ENCODE results near the gene SRSF8. TPM values are rescaled to one million over a fixed set of nuclear protein-coding genes. Genes with fewer than 3 reads are reported as not detected.

Gene SRSF8
- total and polyA plus RNA-seq, 4 donors = 22.6 to 49.0 (median 32.7) TPM

DNA sequence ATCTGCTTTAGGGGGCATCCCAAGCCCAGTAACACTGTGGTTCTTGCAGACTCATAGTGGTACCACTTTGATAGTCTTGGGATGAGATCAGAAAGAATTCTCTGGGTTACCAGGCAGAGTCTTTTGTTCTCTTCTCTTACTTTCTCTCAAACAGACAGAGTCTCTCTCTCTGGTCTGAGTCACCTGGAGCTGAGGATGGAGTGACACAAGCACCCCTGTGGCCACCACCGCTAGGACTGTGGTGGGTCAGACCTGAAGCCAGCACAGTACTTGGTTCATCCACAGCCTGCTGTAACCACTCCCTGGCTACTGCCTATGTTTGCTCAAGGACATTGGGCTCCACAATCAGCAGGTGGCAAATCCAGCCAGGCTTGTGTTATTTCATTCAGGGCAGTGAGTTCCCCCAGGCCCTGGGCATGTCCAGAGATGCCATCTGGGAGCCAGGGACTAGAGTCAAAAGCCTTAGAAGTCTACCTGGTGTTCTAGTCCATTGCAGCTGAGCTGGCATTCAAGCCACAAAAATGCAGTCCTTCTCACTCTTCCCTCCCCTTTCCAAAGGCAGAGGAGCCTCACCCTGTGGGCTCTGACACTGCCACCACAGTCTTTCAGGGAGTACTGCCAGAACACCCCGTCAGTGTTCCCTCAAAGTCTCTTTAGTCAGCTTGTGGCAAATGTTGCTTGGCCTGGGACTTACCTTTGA is 52.8 kb downstream of the SRSF8 start:
- WGBS, 2 donors = 89 to 91% methylated on average over 2 of the region's 2 CpGs
- DNase-seq (no peak), ATAC-seq (ENCODE audit: insufficient read depth, low FRiP score) (no peak)
- peaks cover 0 to 7% (median 0%) of the 10 kb centered on the region in 5 donors for H3K4me1 ChIP-seq (ENCODE audit: control insufficient read depth in 5 of 5, insufficient read depth in 5 of 5, low read length in 5 of 5)
- H3K9me3 ChIP-seq (ENCODE audit: control insufficient read depth in 4 of 4, insufficient read depth in 3 of 4, low read length in 3 of 4) = no peaks in the 10 kb centered on the region
- no peaks in the 10 kb centered on the region for H3K36me3 ChIP-seq (ENCODE audit: control insufficient read depth in 4 of 4, insufficient read depth in 4 of 4, low read length in 4 of 4)
- H3K27me3 ChIP-seq (ENCODE audit: control insufficient read depth in 3 of 3, insufficient read depth in 3 of 3, low read length in 2 of 3) = no peaks in the 10 kb centered on the region
- no peak overlapping the region for H3K4me3 ChIP-seq
- no peak for TF ChIP-seq CTCF (IDR thresholded peaks at IDR 0.05; ENCODE audit: control extremely low read depth, extremely low read depth)
- no peak overlapping the region for H3K27ac ChIP-seq (ENCODE audit: low read depth in 1 of 2, low read length in 1 of 2)
- no peak overlapping the region for H3K9ac ChIP-seq (ENCODE audit: insufficient read depth in 1 of 2, low read length in 2 of 2)

Other genes starting within 250 kb of the SRSF8 start
- gene CWC15, start 93.4 kb upstream of the SRSF8 start, total RNA-seq = 10 to 100 TPM; 42.4 to 44.9 TPM
- 100 to 1,000 TPM in 1 of 2 donors, 10 to 100 TPM in 1; 38.2 to 107 TPM for gene CWC15, start 93.4 kb upstream of the SRSF8 start, polyA plus RNA-seq
- gene KDM4D, start 93.2 kb upstream of the SRSF8 start, total RNA-seq = under 1 TPM; 0.89 to 0.94 TPM
- gene KDM4D, start 93.2 kb upstream of the SRSF8 start, polyA plus RNA-seq = under 1 TPM; 0.30 to 0.63 TPM
- gene KDM4E, start 41.7 kb upstream of the SRSF8 start, total RNA-seq = not detected
- not detected for gene KDM4E, start 41.7 kb upstream of the SRSF8 start, polyA plus RNA-seq
- gene KDM4F, start 17.5 kb upstream of the SRSF8 start, total RNA-seq = not detected
- gene KDM4F, start 17.5 kb upstream of the SRSF8 start, polyA plus RNA-seq = not detected
- 10 to 100 TPM; 33.0 to 55.1 TPM for gene ENDOD1, start 22.9 kb downstream of the SRSF8 start, total RNA-seq
- 10 to 100 TPM; 10.4 to 17.0 TPM for gene ENDOD1, start 22.9 kb downstream of the SRSF8 start, polyA plus RNA-seq
- gene SESN3, start 164.3 kb downstream of the SRSF8 start, total RNA-seq = 10 to 100 TPM; 35.3 to 73.3 TPM
- 1 to 10 TPM; 4.0 to 4.8 TPM for gene SESN3, start 164.3 kb downstream of the SRSF8 start, polyA plus RNA-seq

All from lung (tissue), 12 donors.